ENCODE data around the gene GGT7. TPM values are rescaled to one million over a fixed set of nuclear protein-coding genes. Genes with fewer than 3 reads are reported as not detected.

The GGT7 gene
- polyA plus RNA-seq, 1 donor from 2014 or later, result 42.9 TPM

DNA sequence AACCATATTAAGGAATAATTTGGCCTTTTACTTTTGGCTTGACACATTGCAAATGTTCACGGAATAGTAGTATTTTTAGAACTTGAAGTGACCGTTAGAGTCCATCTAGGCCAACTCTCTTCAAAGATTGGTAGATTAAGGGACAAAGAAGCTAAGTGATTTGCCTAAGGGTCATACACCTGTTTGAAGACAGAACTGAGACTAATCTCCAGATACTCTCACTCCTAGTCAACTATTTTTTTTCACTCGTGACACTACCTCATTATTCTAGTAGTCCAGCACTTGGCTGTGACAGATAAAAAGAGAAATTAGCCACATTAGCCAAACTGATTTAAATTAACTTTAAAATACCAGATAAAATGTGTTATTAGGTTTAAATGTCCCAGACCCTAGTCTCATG, 14.4 kb upstream of the GGT7 start:
- no peaks in the 10 kb centered on the region for H3K27me3 ChIP-seq (ENCODE audit: insufficient read depth, low read depth, low read length)
- H3K4me3 ChIP-seq (ENCODE audit: low read length), result no peak overlapping the region
- H3F3A ChIP-seq (ENCODE audit: insufficient read depth, low read length, poor library complexity, severe bottlenecking), result no peaks in the 10 kb centered on the region
- H3K9me2 ChIP-seq (ENCODE audit: insufficient read depth, low read length), result no peaks in the 10 kb centered on the region
- H3K36me3 ChIP-seq (ENCODE audit: insufficient read depth, low read length), result no peaks in the 10 kb centered on the region
- TF ChIP-seq POLR2AphosphoS5 (IDR thresholded peaks at IDR 0.05), result no peak
- TF ChIP-seq EP300 (conservative IDR thresholded peaks at IDR 0.05; ENCODE audit: poor library complexity, severe bottlenecking), result no peak
- TF ChIP-seq, protein P1, sequence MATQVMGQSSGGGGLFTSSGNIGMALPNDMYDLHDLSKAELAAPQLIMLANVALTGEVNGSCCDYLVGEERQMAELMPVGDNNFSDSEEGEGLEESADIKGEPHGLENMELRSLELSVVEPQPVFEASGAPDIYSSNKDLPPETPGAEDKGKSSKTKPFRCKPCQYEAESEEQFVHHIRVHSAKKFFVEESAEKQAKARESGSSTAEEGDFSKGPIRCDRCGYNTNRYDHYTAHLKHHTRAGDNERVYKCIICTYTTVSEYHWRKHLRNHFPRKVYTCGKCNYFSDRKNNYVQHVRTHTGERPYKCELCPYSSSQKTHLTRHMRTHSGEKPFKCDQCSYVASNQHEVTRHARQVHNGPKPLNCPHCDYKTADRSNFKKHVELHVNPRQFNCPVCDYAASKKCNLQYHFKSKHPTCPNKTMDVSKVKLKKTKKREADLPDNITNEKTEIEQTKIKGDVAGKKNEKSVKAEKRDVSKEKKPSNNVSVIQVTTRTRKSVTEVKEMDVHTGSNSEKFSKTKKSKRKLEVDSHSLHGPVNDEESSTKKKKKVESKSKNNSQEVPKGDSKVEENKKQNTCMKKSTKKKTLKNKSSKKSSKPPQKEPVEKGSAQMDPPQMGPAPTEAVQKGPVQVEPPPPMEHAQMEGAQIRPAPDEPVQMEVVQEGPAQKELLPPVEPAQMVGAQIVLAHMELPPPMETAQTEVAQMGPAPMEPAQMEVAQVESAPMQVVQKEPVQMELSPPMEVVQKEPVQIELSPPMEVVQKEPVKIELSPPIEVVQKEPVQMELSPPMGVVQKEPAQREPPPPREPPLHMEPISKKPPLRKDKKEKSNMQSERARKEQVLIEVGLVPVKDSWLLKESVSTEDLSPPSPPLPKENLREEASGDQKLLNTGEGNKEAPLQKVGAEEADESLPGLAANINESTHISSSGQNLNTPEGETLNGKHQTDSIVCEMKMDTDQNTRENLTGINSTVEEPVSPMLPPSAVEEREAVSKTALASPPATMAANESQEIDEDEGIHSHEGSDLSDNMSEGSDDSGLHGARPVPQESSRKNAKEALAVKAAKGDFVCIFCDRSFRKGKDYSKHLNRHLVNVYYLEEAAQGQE (IDR thresholded peaks at IDR 0.05; ENCODE audit: borderline replicate concordance), result no peak
- no peak for TF ChIP-seq EZH2 (IDR thresholded peaks at IDR 0.05; ENCODE audit: borderline replicate concordance, insufficient read depth, low read length, poor library complexity, severe bottlenecking)
- no peak for TF ChIP-seq SMC3 (conservative IDR thresholded peaks at IDR 0.05; ENCODE audit: poor library complexity)
- no peak for TF ChIP-seq TAF1 (IDR thresholded peaks at IDR 0.05; ENCODE audit: low read depth)
- TF ChIP-seq, protein P2, sequence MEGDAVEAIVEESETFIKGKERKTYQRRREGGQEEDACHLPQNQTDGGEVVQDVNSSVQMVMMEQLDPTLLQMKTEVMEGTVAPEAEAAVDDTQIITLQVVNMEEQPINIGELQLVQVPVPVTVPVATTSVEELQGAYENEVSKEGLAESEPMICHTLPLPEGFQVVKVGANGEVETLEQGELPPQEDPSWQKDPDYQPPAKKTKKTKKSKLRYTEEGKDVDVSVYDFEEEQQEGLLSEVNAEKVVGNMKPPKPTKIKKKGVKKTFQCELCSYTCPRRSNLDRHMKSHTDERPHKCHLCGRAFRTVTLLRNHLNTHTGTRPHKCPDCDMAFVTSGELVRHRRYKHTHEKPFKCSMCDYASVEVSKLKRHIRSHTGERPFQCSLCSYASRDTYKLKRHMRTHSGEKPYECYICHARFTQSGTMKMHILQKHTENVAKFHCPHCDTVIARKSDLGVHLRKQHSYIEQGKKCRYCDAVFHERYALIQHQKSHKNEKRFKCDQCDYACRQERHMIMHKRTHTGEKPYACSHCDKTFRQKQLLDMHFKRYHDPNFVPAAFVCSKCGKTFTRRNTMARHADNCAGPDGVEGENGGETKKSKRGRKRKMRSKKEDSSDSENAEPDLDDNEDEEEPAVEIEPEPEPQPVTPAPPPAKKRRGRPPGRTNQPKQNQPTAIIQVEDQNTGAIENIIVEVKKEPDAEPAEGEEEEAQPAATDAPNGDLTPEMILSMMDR (IDR thresholded peaks at IDR 0.05; ENCODE audit: poor library complexity, severe bottlenecking), result no peak
- TF ChIP-seq RAD21 (conservative IDR thresholded peaks at IDR 0.05), result no peak
- no peak for TF ChIP-seq MXI1 (conservative IDR thresholded peaks at IDR 0.05; ENCODE audit: poor library complexity, severe bottlenecking)
- H3K9ac ChIP-seq (ENCODE audit: low read length), result no peak overlapping the region
- no peak overlapping the region for H3K4me2 ChIP-seq (ENCODE audit: low read length)
- no peaks in the 10 kb centered on the region for H4K20me1 ChIP-seq (ENCODE audit: insufficient read depth)
- no peak overlapping the region for H2AFZ ChIP-seq (ENCODE audit: low read depth, low read length)
- H3K27ac ChIP-seq (ENCODE audit: low read length), result no peak overlapping the region
- H3K79me2 ChIP-seq (replicated peaks; ENCODE audit: insufficient read depth, low read length), result no peaks in the 10 kb centered on the region
- no peaks in the 10 kb centered on the region for H3K9me3 ChIP-seq (ENCODE audit: low read length)

DNA sequence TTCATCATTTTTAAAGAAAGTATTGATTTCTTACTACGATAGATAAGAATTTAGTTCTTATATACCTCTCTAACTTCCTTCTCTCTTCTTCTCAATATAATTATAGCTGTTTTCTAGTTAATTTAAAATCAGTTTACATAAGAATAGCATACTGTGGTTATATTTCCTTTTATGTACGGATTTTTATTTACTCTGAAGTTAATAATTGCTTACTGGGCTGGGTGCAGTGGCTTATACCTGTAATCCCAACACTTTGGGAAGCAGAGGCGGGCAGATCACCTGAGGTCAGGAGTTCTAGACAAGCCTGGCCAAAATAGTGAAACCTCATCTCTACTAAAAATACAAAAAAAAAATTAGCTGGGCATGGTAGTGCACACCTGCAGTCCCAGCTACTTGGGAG, 13.5 kb upstream of the GGT7 start:
- no peak for TF ChIP-seq RAD21 (conservative IDR thresholded peaks at IDR 0.05)
- TF ChIP-seq POLR2AphosphoS5 (IDR thresholded peaks at IDR 0.05), result no peak
- TF ChIP-seq, protein P1 (IDR thresholded peaks at IDR 0.05; ENCODE audit: borderline replicate concordance), result no peak
- no peak for TF ChIP-seq EZH2 (IDR thresholded peaks at IDR 0.05; ENCODE audit: borderline replicate concordance, insufficient read depth, low read length, poor library complexity, severe bottlenecking)
- no peak for TF ChIP-seq EP300 (conservative IDR thresholded peaks at IDR 0.05; ENCODE audit: poor library complexity, severe bottlenecking)
- TF ChIP-seq, protein P2 (IDR thresholded peaks at IDR 0.05; ENCODE audit: poor library complexity, severe bottlenecking), result no peak
- TF ChIP-seq TAF1 (IDR thresholded peaks at IDR 0.05; ENCODE audit: low read depth), result no peak
- no peak for TF ChIP-seq MXI1 (conservative IDR thresholded peaks at IDR 0.05; ENCODE audit: poor library complexity, severe bottlenecking)
- TF ChIP-seq SMC3 (conservative IDR thresholded peaks at IDR 0.05; ENCODE audit: poor library complexity), result no peak
- Histone ChIP-seq H3K27ac (ENCODE audit: low read length) (no peak overlapping the region), H3K4me3 (ENCODE audit: low read length) (no peak overlapping the region)

More for the DNA sequence above, 13.5 kb upstream of the GGT7 start:
- no peak overlapping the region for H2AFZ ChIP-seq (ENCODE audit: low read depth, low read length)
- H4K20me1 ChIP-seq (ENCODE audit: insufficient read depth), result no peaks in the 10 kb centered on the region
- no peaks in the 10 kb centered on the region for H3K9me2 ChIP-seq (ENCODE audit: insufficient read depth, low read length)
- H3F3A ChIP-seq (ENCODE audit: insufficient read depth, low read length, poor library complexity, severe bottlenecking), result no peaks in the 10 kb centered on the region
- no peaks in the 10 kb centered on the region for H3K36me3 ChIP-seq (ENCODE audit: insufficient read depth, low read length)
- H3K27me3 ChIP-seq (ENCODE audit: insufficient read depth, low read depth, low read length), result no peaks in the 10 kb centered on the region
- H3K4me2 ChIP-seq (ENCODE audit: low read length), result no peak overlapping the region
- no peaks in the 10 kb centered on the region for H3K9me3 ChIP-seq (ENCODE audit: low read length)
- no peak overlapping the region for H3K9ac ChIP-seq (ENCODE audit: low read length)
- H3K79me2 ChIP-seq (replicated peaks; ENCODE audit: insufficient read depth, low read length), result no peaks in the 10 kb centered on the region
